Liver (tissue), 9 donors: Measurements from ENCODE around the gene GPR161. TPM values are rescaled to one million over a fixed set of nuclear protein-coding genes. Genes with fewer than 3 reads are reported as not detected.

Source experiments
- DNase-seq: peaks from one replicate; pipeline ENCODE4 v3.0.0-alpha.2; 2017; ENCODE audit warnings: low spot score
- H3K27ac ChIP-seq, 2 donors: one replicate each; pipeline ENCODE4 v1.7.0; 2013; ENCODE audit warnings: inconsistent platforms in 2 of 2, low read length in 2 of 2, control low read depth in 1 of 2, low read depth in 1 of 2, mild to moderate bottlenecking in 1 of 2
- H3K27me3 ChIP-seq, 4 donors: one replicate each; pipeline versions ENCODE4 v1.6.1 to v1.7.0; 2013; ENCODE audit warnings: low read length in 3 of 4, inconsistent platforms in 1 of 4, mild to moderate bottlenecking in 1 of 4, moderate library complexity in 1 of 4; ENCODE audit not compliant: control insufficient read depth in 4 of 4, insufficient read depth in 4 of 4
- H3K36me3 ChIP-seq, 4 donors: one replicate each; pipeline versions ENCODE4 v1.6.1 to v1.7.0; 2013; ENCODE audit warnings: low read length in 3 of 4, mild to moderate bottlenecking in 3 of 4, low read depth in 1 of 4, moderate library complexity in 1 of 4; ENCODE audit not compliant: control insufficient read depth in 4 of 4, insufficient read depth in 3 of 4
- H3K4me1 ChIP-seq, 4 donors: one replicate each; pipeline versions ENCODE4 v1.6.1 to v1.7.0; 2013; ENCODE audit warnings: low read length in 3 of 4, mild to moderate bottlenecking in 3 of 4, moderate library complexity in 1 of 4; ENCODE audit not compliant: control insufficient read depth in 4 of 4, insufficient read depth in 4 of 4
- H3K4me3 ChIP-seq, 3 donors: one replicate each; pipeline versions ENCODE4 v1.6.1 to v1.7.0; 2013; ENCODE audit warnings: low read length in 3 of 3, control low read depth in 1 of 3, low read depth in 1 of 3, mild to moderate bottlenecking in 1 of 3
- H3K9ac ChIP-seq, 2 donors: one replicate each; pipeline ENCODE4 v1.7.0; 2013; ENCODE audit warnings: low read length in 2 of 2, mild to moderate bottlenecking in 2 of 2, moderate library complexity in 2 of 2, control low read depth in 1 of 2, low read depth in 1 of 2
- H3K9me3 ChIP-seq, 4 donors: one replicate each; pipeline versions ENCODE4 v1.6.1 to v1.7.0; 2013; ENCODE audit warnings: low read length in 3 of 4; ENCODE audit not compliant: control insufficient read depth in 4 of 4
- CTCF ChIP-seq: fragments of 150-350 bp; IDR thresholded peaks from 2 replicates; pipeline ENCODE4 v1.5.1; 2017; ENCODE audit warnings: improper control_type of control experiment, low read depth, low read length; ENCODE audit not compliant: missing input control
- FOXA2 ChIP-seq: IDR thresholded peaks from 2 replicates; pipeline ENCODE4 v1.6.1; 2016; ENCODE audit warnings: antibody characterized with exemption
- HNF4G ChIP-seq: IDR thresholded peaks from 2 replicates; pipeline ENCODE4 v1.6.1; 2016; ENCODE audit warnings: antibody characterized with exemption
- RAD21 ChIP-seq, 2 donors: IDR thresholded peaks; 2 replicates each; pipeline ENCODE4 v1.6.1; 2016; ENCODE audit warnings: antibody characterized with exemption in 2 of 2, mild to moderate bottlenecking in 2 of 2
- REST ChIP-seq: IDR thresholded peaks from 2 replicates; pipeline ENCODE4 v1.6.1; 2016; ENCODE audit warnings: antibody characterized with exemption, mild to moderate bottlenecking
- RXRA ChIP-seq, 2 donors: IDR thresholded peaks; 2 replicates each; pipeline ENCODE4 v1.6.1; 2017 to 2018; ENCODE audit warnings: antibody characterized with exemption in 2 of 2, mild to moderate bottlenecking in 1 of 2
- TAF1 ChIP-seq: conservative IDR thresholded peaks from 2 replicates; pipeline ENCODE4 v1.6.1; 2016; ENCODE audit warnings: antibody characterized with exemption, mild to moderate bottlenecking
- ZBTB33 ChIP-seq: IDR thresholded peaks from 2 replicates; pipeline ENCODE4 v1.6.1; 2016; ENCODE audit warnings: antibody characterized with exemption
- whole genome bisulfite sequencing: extraction: QIAGEN DNeasy Blood & Tissue Kit; methylation state at CpG from one replicate; pipeline ENCODE4 v1.1.7; 2013; 5-methylcytosine and 5-hydroxymethylcytosine counted together
- polyA plus RNA-seq, 2 donors: library from polyadenylated mRNA; stranded (reverse) in 1 of 2; unstranded in 1 of 2; fragments of 200-250 nt in 1 of 2; fragments of >200 nt in 1 of 2; fragmentation: Nextera tagmentation in 1 of 2; extraction: Ambion mirVana in 1 of 2; gene quantifications; one replicate each; pipeline versions ENCODE4 v1.2.1 to v1.2.3, GENCODE V29; 2013 to 2015
- total RNA-seq, 2 donors: library from RNA; depleted of rRNA; stranded (reverse); fragments of >200 nt; gene quantifications; one replicate each; pipeline ENCODE4 v1.2.3, GENCODE V29; 2014
- TF ChIP-seq, protein P1 (sequence below): IDR thresholded peaks from 2 replicates; pipeline ENCODE4 v1.6.1; 2016; ENCODE audit warnings: antibody characterized with exemption
- TF ChIP-seq, protein P2 (sequence below): IDR thresholded peaks from 2 replicates; pipeline ENCODE4 v1.6.1; 2016; ENCODE audit warnings: antibody characterized with exemption
- donor health status: healthy.
- donor health status: healthy.
- donor health status: healthy.
- donor health status: healthy.
- donor health status: healthy.

GPR161 gene
- total and polyA plus RNA-seq, 4 donors: 0.33 to 1.1 (median 0.73) TPM

- Histone ChIP-seq H3K4me1 (no peaks in the 10 kb centered on the region), H3K27me3 (no peaks in the 10 kb centered on the region), H3K36me3 (peaks cover 0 to 6% (median 2%) of the 10 kb centered on the region in 4 donors), H3K4me3 (no peak overlapping the region), H3K27ac (no peak overlapping the region), H3K9ac (no peak overlapping the region), H3K9me3 (no peaks in the 10 kb centered on the region)
- WGBS: 83% methylated on average over 5 of the region's 5 CpGs
- no peak for DNase-seq
- TF ChIP-seq TAF1 (no peak), REST (no peak), ZBTB33 (no peak)
Observed at GRCh38 chr1:168035345-168035744, 101.4 kb downstream of the GPR161 start.

DNA sequence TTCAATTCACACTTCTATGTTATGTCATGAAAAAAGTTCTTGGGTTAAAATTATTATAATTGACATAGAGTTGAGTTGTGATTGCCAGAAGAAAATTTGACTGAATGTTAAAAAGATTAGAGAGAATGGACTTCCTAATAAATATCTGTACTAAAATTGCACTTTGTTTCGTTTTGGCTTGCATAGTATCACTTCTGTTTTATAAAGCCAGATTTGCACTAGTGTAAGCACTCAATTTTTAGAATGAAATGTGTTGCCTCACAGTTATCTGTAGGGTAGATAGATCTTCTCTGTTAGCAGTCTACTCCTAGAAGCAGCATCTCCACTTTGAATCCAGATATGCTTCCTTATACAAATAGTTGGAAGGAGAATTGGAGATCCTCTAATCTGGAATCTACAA is 104.7 kb downstream of the GPR161 start:
- Histone ChIP-seq H3K27me3 (no peaks in the 10 kb centered on the region), H3K9me3 (no peaks in the 10 kb centered on the region), H3K9ac (no peak overlapping the region), H3K27ac (no peak overlapping the region), H3K4me1 (peaks cover 0 to 2% (median 0%) of the 10 kb centered on the region in 4 donors), H3K4me3 (no peak overlapping the region), H3K36me3 (peaks cover 0 to 13% (median 4%) of the 10 kb centered on the region in 4 donors)
- TF ChIP-seq FOXA2: no peak
- no peak for TF ChIP-seq CTCF
- TF ChIP-seq, protein P1, sequence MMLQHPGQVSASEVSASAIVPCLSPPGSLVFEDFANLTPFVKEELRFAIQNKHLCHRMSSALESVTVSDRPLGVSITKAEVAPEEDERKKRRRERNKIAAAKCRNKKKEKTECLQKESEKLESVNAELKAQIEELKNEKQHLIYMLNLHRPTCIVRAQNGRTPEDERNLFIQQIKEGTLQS: no peak
- TF ChIP-seq RAD21 (IDR thresholded peaks at IDR 0.05): no peak
- TF ChIP-seq RXRA (IDR thresholded peaks at IDR 0.05): no peak
- TF ChIP-seq, protein P2, sequence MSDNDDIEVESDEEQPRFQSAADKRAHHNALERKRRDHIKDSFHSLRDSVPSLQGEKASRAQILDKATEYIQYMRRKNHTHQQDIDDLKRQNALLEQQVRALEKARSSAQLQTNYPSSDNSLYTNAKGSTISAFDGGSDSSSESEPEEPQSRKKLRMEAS: no peak
- TF ChIP-seq ZBTB33: no peak
- TF ChIP-seq HNF4G: no peak
- 82% methylated on average over 1 of the region's 1 CpG for WGBS
- DNase-seq: no peak
